ENCODE measurements around the gene SOX15.
"Not testable (repeated sequence)": the region's sequence is repeated elsewhere in the genome, so short reads cannot be mapped to it uniquely, and the experiment has no call there.

Gene SOX15

GRCh38 chr17:7606280-7606679, 16.4 kb upstream of the SOX15 start:
- DNase-seq = no peak

DNA sequence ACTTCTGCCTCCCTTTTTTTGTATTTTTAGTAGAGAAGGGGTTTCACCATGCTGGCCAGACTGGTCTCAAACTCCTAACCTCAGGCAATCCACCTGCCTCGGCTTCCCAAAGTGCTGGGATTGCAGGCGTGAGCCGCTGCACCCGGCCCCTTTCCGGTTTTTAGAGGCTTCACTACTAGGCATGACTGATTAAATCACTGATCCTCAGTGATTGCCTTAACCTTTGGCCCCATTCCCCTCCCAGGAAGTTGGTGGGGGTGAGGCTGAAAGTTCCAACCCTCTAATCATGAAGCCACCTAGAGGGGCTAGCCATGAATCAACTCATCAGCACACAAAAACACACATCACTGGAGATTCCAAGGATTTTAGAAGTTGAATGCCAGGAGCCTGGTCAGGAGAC, 7.7 kb upstream of the SOX15 start:
- not testable (repeated sequence) for DNase-seq

- no peak for DNase-seq
These were observed 3.4 kb upstream of the SOX15 start for GRCh38 chr17:7593296-7593695.

GRCh38 chr17:7592422-7593021, 2.6 kb upstream of the SOX15 start:
- no peak for DNase-seq

DNA sequence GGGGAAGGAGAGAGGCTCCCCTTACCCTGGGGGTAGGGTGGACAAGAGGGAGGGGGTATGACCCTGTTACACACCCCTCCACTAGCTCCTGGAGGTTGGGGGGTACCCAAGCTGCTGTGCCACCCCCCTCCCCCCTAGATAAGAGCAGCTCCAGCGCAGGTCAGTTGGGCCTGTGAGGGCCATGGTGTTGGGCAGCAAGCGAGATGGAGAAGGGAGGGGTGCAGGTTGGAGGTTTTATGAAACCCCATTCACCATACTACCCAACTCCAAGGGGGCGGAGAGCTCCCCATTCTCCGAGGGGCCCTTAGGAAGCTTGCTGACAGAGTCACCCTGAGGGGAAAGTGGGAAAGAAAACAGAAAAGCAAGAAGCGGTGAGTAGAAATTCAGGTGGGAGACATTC, 1.7 kb upstream of the SOX15 start:
- no peak for DNase-seq

- DNase-seq = no peak
These were observed 849 bp upstream of the SOX15 start for GRCh38 chr17:7590743-7591142.

DNA sequence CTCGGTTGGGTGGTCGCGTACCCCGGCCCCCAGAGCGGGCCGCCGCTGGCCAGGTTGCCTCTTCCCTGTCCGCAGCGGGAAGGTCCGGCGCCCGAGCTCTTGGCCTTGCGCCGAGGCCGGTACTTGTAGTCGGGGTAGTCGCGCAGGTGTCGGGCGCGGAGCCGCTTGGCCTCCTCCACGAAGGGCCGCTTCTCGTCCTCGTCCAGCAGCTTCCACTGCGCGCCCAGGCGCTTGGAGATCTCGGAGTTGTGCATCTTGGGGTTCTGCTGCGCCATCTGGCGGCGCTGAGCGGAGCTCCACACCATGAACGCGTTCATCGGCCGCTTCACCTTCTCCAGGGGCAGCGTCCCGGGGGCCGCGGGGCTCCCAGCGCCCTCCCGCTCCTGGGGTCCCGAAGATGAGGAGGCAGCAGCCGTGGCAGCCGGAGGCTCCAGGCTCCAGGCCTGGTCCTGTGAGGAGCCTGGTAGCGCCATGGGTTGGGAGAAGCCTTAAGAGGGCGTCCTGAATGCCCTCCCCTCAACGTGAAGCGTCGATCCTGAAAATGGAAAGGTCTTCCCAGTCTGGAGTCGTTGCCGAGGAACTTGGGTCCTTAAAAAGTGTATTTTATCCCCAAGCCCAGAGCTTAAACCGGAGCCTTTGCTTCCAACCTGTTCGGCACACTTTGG, 558 bp downstream of the SOX15 start:
- DNase-seq = no peak

GRCh38 chr17:7588553-7589203, 1.2 kb downstream of the SOX15 start:
- no peak for DNase-seq

GRCh38 chr17:7587420-7588151, 2.3 kb downstream of the SOX15 start:
- no peak for DNase-seq

- peak; percentile 34 for DNase-seq
These were observed 3.0 kb downstream of the SOX15 start for GRCh38 chr17:7586673-7587419.

DNA sequence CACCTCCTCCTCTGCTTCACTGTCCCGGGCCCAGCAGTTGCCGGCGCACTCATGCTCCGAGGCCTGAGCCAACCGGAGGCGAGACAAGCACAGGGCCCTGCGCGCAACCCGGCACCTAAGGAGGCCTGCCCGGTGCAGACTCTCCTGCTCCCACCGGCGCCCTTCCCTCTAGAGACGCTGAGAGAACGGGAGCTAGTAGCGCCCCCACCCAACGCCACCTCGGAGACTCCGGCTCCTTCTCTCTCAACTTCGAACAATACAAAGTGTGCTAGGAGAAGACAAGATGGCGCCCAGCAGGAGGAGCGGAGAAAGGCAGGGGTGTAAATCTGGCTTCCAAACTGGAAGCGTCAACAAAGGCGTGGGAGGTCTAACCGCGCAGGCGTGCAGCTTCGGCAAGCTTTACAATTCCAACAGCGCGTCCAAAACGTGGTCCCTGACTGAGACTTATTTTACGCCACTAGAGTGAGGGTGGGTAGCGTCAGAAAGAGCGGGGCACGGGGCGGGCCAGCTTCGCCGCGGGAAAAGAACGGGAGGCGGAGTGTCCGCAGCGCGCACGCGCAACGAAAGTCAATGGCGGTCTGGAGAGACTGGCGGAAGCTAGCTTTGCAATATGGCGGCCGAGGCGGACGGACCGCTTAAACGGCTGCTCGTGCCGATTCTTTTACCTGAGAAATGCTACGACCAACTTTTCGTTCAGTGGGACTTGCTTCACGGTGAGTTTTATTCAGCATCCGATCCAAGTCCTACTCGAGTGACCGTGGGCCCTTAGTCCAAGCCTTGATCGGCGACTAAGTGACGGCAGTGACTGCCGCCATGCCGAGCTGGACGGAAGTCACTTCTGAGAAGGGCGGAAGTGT, 6.4 kb downstream of the SOX15 start, which contains the start of gene MPDU1:
Gene MPDU1 (plus strand): TSS at position 600 of the 857 bp plus-strand sequence. CDS start 11 bp downstream, at position 611.
- DNase-seq = peak; percentile 93

DNA sequence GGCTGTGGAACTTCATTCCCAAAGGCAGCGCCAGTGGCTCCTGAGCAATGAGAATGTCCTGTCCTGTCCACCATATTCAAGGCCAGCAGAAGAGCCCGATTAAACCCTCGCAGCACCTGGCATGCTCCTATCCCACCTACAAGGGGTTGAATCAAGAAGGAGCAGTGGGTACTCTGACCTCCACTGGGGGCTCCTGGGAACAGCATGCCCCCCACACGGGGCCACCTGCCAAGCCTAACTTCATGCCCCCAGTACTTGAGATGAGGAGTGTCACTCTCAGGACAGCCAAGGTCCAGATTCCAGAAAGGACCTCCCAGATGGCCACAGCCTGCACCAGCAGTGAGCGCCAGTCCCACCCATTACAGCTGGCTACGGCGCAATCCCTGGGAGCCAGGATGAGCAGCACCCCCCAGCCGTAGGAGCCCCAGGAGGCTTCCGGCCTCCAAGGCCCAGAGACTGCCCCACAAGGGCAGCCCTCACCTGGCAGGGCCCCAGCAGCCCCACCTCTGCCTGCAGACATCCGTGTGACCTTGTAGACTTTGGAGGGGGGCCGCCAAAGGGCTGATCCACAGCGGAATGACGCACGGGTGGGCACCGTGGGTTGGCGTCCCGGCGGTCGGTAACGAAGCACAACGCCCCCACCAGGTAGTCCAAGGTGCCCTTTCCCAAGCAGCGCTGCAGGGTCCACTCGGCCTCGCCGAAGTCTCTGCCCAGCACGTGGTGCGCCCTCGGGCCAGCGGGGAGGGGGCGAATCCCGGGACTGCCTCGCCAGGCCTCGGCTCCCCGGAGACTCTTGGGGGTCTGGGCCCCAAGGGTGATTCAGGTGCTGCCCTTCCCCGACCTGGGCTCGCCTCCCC, 7.3 kb downstream of the SOX15 start:
- no peak for DNase-seq

DNA sequence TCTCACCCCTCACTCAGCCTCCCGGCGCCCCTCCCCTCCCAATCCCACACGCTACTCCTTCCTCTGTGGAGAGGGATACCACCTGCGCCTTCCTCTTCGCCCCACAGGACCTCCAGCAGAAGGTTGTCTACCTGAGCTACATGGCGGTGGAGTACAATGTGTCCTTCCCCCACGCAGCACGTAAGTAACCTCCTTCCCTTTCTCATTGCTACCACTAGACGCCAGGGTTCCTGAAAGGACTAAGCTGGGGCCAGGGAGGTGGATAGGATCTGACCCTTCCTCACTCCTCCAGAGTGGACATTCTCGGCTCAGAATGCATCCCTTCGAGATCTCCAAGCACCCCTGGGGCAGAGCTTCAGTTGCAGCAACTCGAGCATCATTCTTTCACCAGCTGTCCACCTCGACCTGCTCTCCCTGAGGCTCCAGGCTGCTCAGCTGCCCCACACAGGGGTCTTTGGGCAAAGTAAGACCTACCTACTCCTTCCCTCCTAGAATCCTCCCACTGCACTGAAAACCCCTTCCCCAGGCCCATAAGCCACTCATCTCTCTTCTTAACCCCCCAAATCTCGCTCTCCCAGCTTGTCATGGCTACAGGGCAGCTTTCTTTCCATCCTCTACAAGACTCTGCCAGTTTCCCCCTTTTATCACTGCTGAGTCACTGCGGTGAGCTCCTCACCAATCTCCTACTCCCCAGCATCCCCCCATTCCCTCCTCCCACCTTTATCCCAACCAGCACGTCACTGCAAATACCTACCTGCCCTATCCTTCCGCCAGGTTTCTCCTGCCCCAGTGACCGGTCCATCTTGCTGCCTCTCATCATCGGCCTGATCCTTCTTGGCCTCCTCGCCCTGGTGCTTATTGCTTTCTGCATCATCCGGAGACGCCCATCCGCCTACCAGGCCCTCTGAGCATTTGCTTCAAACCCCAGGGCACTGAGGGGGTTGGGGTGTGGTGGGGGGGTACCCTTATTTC, 9.0 kb downstream of the SOX15 start:
- DNase-seq = no peak

DNA sequence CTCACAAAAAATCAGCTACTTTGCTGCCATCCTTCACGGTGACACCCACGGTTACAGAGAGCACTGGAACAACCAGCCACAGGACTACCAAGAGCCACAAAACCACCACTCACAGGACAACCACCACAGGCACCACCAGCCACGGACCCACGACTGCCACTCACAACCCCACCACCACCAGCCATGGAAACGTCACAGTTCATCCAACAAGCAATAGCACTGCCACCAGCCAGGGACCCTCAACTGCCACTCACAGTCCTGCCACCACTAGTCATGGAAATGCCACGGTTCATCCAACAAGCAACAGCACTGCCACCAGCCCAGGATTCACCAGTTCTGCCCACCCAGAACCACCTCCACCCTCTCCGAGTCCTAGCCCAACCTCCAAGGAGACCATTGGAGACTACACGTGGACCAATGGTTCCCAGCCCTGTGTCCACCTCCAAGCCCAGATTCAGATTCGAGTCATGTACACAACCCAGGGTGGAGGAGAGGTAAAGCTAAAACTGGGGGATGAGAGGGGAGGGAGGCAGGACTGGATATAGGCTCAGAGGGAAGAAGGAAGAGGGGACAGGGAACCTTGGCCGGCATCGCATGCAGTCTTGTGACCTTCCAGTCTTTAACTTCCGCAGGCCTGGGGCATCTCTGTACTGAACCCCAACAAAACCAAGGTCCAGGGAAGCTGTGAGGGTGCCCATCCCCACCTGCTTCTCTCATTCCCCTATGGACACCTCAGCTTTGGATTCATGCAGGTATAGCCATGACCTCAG, 9.9 kb downstream of the SOX15 start:
- no peak for DNase-seq

DNA sequence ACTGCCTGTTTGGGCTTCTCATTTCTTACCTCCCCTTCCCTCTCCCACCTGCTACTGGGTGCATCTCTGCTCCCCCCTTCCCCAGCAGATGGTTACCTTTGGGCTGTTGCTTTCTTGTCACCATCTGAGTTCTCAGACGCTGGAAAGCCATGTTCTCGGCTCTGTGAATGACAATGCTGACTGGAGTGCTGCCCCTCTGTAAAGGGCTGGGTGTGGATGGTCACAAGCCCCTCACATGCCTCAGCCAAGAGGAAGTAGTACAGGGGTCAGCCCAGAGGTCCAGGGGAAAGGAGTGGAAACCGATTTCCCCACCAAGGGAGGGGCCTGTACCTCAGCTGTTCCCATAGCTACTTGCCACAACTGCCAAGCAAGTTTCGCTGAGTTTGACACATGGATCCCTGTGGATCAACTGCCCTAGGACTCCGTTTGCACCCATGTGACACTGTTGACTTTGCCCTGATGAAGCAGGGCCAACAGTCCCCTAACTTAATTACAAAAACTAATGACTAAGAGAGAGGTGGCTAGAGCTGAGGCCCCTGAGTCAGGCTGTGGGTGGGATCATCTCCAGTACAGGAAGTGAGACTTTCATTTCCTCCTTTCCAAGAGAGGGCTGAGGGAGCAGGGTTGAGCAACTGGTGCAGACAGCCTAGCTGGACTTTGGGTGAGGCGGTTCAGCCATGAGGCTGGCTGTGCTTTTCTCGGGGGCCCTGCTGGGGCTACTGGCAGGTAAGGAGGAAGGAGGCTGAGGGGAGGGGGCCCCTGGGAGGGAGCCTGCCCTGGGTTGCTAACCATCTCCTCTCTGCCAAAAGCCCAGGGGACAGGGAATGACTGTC, 10.7 kb downstream of the SOX15 start, which contains the start of gene CD68:
Gene CD68 (plus strand): TSS at position 638 of the 833 bp plus-strand sequence. CDS start 40 bp downstream, at position 678.
- DNase-seq = peak; percentile 21

DNA sequence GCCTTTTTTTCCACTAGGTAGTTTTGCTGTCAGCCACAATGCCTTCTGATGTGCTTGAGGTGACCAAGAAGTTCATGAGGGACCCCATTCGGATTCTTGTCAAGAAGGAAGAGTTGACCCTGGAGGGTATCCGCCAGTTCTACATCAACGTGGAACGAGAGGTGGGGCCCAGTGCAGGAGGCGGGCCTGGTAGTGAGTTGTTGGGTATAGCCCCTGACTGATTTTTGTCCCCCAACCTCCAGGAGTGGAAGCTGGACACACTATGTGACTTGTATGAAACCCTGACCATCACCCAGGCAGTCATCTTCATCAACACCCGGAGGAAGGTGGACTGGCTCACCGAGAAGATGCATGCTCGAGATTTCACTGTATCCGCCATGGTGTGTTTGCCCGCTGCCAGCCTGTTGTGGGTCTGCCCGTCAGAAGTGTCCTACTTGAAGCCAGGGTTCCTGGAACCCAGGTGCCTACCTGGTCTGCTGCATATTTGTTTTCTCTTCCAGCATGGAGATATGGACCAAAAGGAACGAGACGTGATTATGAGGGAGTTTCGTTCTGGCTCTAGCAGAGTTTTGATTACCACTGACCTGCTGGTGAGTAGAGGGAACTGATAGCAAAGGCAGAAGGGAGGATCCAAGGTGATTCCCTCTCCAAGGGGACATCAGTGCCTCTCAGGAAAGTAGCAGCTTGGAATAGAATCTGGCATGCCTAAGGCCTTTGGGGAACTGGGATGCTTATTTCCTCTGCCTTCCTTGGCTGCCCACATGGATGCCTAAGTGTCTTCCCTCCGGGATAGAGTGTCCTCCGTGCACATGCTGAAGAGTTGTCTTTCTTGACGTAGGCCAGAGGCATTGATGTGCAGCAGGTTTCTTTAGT, 12.3 kb downstream of the SOX15 start:
- no peak for DNase-seq
